DOHH2 (cell line): ENCODE measurements around the gene UBASH3B.

ENCODE experiments used
- CTCF ChIP-seq: fragments of 200-600 bp; sonication (generic); IDR thresholded peaks from one replicate; pipeline ENCODE4 v1.5.1; 2014; ENCODE audit warnings: antibody characterized with exemption, mild to moderate bottlenecking, low read depth, low read length; ENCODE audit not compliant: poor library complexity, severe bottlenecking
- EZH2phosphoT487 ChIP-seq: fragments of 200-600 bp; sonication (generic); IDR thresholded peaks from 2 replicates; pipeline ENCODE4 v1.6.1; 2017; ENCODE audit warnings: borderline replicate concordance, mild to moderate bottlenecking, antibody characterized with exemption, low read length, moderate library complexity, mixed read lengths

GRCh38 chr11:122823564-122823963, 168.0 kb downstream of the UBASH3B start:
- no peak for TF ChIP-seq CTCF
- TF ChIP-seq EZH2phosphoT487: no peak
